Colonic mucosa (tissue), 4 donors: ENCODE measurements around the gene LTBR. TPM values are rescaled to one million over a fixed set of nuclear protein-coding genes. Genes with fewer than 3 reads are reported as not detected.

Experiments
- DNase-seq: peaks from one replicate; pipeline ENCODE4 v3.0.0-alpha.2; 2020
- H3K27ac ChIP-seq: fragments of 200-600 bp; one replicate; pipeline ENCODE4 v1.8.0; 2021
- H3K27me3 ChIP-seq: fragments of 200-600 bp; one replicate; pipeline ENCODE4 v1.8.0; 2021
- H3K36me3 ChIP-seq: fragments of 200-600 bp; one replicate; pipeline ENCODE4 v1.8.0; 2021
- H3K4me1 ChIP-seq: fragments of 200-600 bp; one replicate; pipeline ENCODE4 v1.8.0; 2021; ENCODE audit warnings: mild to moderate bottlenecking
- H3K4me3 ChIP-seq: fragments of 200-600 bp; one replicate; pipeline ENCODE4 v1.8.0; 2021
- H3K9ac ChIP-seq, 2 donors: one replicate each; pipeline ENCODE4 v1.7.0; 2013; ENCODE audit warnings: control low read depth in 2 of 2, low read depth in 2 of 2, low read length in 2 of 2
- H3K9me3 ChIP-seq: fragments of 200-600 bp; one replicate; pipeline ENCODE4 v1.8.0; 2021
- intact Hi-C: fragments of 100-400 bp; cut with DNase I; formaldehyde crosslinking; loops from one replicate; pipeline ENCODE4 v1.14.1; 2022
- total RNA-seq, 2 donors: library from RNA; stranded (reverse); fragmentation: NEBNext Ultra II Directional in 1 of 2; extraction: Animal tissue kit (Norgen Biotek cat#: 25700) in 1 of 2; gene quantifications; one replicate each; pipeline ENCODE4 v1.2.1, GENCODE V29; 2021
- TF ChIP-seq, protein P1 (sequence below): fragments of 200-600 bp; IDR thresholded peaks from one replicate; pipeline ENCODE4 v1.8.0; 2022; ENCODE audit warnings: antibody characterized with exemption, mild to moderate bottlenecking
- donor health status: healthy.
- donor health status: DM: no; HTN: no; CAD: no.
- donor health status: DM: no; HTN: no; CAD: no.

LTBR gene
- total RNA-seq, 2 donors from 2014 or later: 84.8 to 129 TPM

DNA sequence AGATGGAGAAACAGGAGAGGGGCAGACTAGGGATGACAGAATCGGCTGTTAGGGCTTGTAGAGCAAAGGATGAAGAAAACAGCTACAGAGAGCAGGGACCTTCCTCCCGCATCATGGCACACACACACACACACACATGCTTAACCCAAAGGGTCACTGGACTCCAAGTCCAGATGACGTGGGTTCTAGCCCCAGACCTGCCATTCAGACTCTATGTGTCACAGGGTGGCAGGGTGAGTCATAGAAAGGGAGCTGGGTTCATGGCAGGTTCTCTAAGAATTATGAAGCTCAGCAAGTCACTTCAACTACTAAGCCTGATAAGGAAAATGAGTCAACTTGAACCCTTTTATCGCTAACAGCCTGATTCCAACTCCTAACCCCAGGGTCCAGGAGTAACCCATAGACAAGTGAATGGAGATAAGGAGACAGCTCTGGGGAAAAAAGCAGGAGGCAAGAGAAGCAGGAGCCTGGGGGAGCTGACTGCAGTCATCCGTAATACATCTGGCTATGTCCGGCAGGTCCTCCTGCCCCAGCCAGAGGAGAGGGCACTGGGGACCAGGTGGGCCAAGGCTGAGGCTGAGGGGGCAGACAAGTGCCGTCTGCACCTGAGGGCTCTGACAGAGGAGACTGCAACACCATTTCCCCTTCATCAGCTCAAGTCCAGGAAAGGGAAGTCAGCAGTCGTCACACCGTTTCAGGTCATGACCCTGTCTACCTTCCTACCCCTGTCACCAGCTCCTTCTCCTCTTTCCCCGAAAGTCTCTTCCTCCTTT lies 38.5 kb upstream of the LTBR start:
- Histone ChIP-seq H3K27ac (peak overlapping the region; percentile 18), H3K36me3 (no peaks in the 10 kb centered on the region), H3K4me1 (peaks cover 3% of the 10 kb centered on the region), H3K9me3 (no peaks in the 10 kb centered on the region), H3K9ac (peak overlapping the region in 1 of 2 donors; percentile 19), H3K4me3 (no peak overlapping the region), H3K27me3 (no peaks in the 10 kb centered on the region)
- intact Hi-C loops: no loop called here
- DNase-seq: no peak
- TF ChIP-seq, protein P1, sequence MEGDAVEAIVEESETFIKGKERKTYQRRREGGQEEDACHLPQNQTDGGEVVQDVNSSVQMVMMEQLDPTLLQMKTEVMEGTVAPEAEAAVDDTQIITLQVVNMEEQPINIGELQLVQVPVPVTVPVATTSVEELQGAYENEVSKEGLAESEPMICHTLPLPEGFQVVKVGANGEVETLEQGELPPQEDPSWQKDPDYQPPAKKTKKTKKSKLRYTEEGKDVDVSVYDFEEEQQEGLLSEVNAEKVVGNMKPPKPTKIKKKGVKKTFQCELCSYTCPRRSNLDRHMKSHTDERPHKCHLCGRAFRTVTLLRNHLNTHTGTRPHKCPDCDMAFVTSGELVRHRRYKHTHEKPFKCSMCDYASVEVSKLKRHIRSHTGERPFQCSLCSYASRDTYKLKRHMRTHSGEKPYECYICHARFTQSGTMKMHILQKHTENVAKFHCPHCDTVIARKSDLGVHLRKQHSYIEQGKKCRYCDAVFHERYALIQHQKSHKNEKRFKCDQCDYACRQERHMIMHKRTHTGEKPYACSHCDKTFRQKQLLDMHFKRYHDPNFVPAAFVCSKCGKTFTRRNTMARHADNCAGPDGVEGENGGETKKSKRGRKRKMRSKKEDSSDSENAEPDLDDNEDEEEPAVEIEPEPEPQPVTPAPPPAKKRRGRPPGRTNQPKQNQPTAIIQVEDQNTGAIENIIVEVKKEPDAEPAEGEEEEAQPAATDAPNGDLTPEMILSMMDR: no peak

DNA sequence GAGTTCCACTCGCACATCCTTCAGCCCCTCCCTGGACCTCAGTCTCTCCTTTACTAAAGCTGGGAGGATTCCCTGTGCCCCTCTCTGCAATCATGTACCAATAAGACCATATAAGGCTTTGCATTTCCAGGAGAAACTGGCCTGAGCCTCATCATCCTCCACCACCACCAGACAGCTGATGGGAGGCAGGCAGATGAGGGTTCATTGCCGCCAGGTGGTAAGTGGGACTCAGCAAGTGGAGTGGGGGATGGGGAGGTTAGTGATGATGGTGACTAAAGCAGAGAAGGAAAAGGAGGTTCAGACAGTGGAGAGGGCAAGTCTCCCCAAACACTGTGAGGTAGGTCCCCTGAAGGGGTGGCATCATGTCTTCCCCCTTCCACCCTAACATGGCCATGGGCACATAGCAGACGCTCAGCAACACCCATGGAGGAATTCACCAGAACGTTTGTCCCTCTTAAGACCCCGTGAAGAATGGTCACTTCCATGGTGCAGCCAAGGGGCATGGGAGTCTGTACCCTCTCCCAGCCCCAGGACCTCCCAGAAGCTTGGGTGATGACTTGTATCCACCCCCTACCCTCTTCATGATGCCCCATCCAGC lies 37.6 kb upstream of the LTBR start:
- Histone ChIP-seq H3K4me1 (peaks cover 3% of the 10 kb centered on the region), H3K27ac (no peak overlapping the region), H3K36me3 (no peaks in the 10 kb centered on the region), H3K4me3 (no peak overlapping the region), H3K27me3 (no peaks in the 10 kb centered on the region), H3K9ac (no peak overlapping the region), H3K9me3 (no peaks in the 10 kb centered on the region)
- TF ChIP-seq, protein P1: no peak
- intact Hi-C loops: no loop called here
- DNase-seq: no peak

DNA sequence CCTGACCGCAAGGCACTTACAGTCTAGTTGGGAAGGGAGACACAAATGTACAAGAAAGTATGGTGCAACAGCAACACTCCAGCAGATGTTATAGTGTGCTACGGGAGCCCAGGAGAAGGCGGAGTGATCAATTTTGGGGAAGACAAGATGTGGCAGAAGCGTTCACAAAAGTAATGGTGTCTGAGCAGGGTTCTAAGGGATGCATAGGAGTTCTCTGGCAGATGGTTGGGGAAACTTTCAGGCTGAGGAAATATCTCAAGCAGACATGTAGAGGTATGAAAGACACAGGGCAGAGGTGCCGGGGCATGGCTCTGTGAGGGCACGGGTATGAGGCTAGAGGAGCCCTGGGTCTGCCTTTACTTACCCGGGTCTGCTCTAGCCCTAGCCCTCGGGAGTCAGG lies 37.0 kb upstream of the LTBR start:
- Histone ChIP-seq H3K27ac (peak overlapping the region; percentile 29), H3K9ac (peak overlapping the region in 1 of 2 donors; percentile 35), H3K4me3 (no peak overlapping the region), H3K27me3 (no peaks in the 10 kb centered on the region), H3K4me1 (peaks cover 3% of the 10 kb centered on the region), H3K9me3 (no peaks in the 10 kb centered on the region), H3K36me3 (no peaks in the 10 kb centered on the region)
- TF ChIP-seq, protein P1: no peak
- intact Hi-C loops: no loop called here
- no peak for DNase-seq

DNA sequence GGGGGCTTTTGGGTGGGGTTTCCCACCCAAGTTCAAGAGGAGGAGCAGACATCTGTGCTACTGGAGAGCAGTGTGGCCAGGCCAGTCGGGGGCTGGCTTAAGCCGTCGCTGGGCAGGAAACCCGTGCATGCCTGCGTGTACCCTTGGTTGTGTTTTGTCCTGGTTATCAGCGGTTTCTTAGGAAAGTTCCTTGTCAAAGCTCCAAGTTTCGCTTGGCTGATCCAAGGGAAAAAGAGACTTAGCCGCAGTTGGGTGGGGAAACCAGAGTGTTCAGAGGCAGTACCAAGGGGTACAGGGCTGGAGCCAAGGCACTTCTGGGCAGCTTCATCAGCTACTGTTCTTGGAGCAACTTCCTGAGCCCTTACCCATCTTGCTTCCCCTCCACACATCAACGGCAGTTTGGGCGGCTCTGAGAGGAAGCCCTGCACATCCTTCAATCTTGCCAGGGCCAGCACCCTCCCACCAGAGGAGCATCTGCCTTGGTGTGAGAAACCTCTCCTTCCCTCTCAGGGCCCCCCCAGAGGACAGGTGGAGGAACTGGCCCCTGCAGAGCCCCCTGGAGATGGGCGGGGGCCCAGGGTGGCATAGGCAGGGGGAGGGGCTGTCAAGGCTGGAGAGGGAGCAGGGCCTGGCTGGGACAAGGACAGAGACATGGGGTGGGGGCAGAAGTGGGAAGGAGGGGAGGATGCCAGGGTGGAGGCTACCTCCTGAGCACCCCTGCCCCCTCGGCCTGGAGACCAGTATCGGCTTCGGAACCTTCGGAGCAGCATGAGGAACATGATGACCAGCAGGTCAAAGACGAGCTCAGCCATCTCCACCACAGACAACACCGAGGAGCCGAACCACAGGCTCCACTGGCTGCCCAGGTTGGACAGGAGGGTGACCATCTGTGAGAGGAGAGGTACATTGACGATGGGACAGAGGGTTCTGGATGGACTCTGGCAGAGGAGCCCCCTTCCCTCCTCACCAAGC lies 36.3 kb upstream of the LTBR start:
- Histone ChIP-seq H3K27ac (peak overlapping the region; percentile 29), H3K4me1 (peaks cover 3% of the 10 kb centered on the region), H3K4me3 (no peak overlapping the region), H3K36me3 (no peaks in the 10 kb centered on the region), H3K9me3 (no peaks in the 10 kb centered on the region), H3K27me3 (no peaks in the 10 kb centered on the region), H3K9ac (peak overlapping the region in 1 of 2 donors; percentile 35)
- DNase-seq: no peak
- TF ChIP-seq, protein P1: no peak
- intact Hi-C loops: no loop called here

DNA sequence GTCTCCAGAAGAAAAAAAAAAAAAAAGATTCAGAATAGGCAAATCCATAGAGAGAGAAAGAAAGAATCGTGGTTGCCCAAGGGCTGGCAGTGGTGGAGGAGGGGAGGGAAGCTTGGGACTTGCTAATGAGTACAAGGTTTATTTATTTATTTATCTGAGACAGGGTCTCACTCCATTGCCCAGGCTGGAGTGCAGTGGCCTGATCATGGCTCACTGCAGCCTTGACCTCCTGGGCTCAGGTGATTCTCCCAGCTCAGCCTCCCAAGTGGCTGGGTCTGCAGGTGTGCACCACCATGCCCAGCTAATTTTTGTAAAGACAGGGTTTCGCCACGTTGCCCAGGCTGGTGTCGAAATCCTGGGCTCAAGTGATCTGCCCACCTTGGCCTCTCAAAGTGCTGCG lies 32.3 kb upstream of the LTBR start:
- Histone ChIP-seq H3K9ac (no peak overlapping the region), H3K9me3 (no peaks in the 10 kb centered on the region), H3K36me3 (no peaks in the 10 kb centered on the region), H3K4me3 (no peak overlapping the region), H3K27me3 (no peaks in the 10 kb centered on the region), H3K27ac (no peak overlapping the region), H3K4me1 (peaks cover 3% of the 10 kb centered on the region)
- TF ChIP-seq, protein P1: no peak
- DNase-seq: no peak
- intact Hi-C loops: no loop called here
